IPS-11a (cell line): Measurements from ENCODE around the gene ZNF738.
A peak's percentile ranks its signal among the peaks of the same experiment; 100 is the strongest.
"Not testable (repeated sequence)": the region's sequence is repeated elsewhere in the genome, so short reads cannot be mapped to it uniquely, and the experiment has no call there.

Experiments
- H3K4me3 ChIP-seq: one replicate; pipeline ENCODE4 v1.5.1; 2013; ENCODE audit warnings: low read depth, low read length, control low read depth

The ZNF738 gene

GRCh38 chr19:21358768-21359451 lies at the start of gene ZNF738:
Gene ZNF738 (plus strand): TSS chr19:21359000. CDS start chr19:21359141, 141 bp downstream.
- H3K4me3 ChIP-seq = peak within 1 kb of the TSS; percentile 92

GRCh38 chr19:21312807-21313206 lies 46.0 kb upstream of the ZNF738 start:
- not testable (repeated sequence) for H3K4me3 ChIP-seq

GRCh38 chr19:21314676-21315075 lies 44.1 kb upstream of the ZNF738 start:
- H3K4me3 ChIP-seq = no peak overlapping the region

GRCh38 chr19:21317821-21318220 lies 41.0 kb upstream of the ZNF738 start:
- H3K4me3 ChIP-seq = no peak overlapping the region

- H3K4me3 ChIP-seq = no peak overlapping the region
These were observed 37.7 kb upstream of the ZNF738 start for GRCh38 chr19:21321134-21321533.

GRCh38 chr19:21321996-21322395 lies 36.8 kb upstream of the ZNF738 start:
- H3K4me3 ChIP-seq = no peak overlapping the region

- H3K4me3 ChIP-seq = no peak overlapping the region
These were observed 36.3 kb upstream of the ZNF738 start for GRCh38 chr19:21322528-21322927.

GRCh38 chr19:21323000-21323399 lies 35.8 kb upstream of the ZNF738 start:
- no peak overlapping the region for H3K4me3 ChIP-seq

GRCh38 chr19:21326169-21326568 lies 32.6 kb upstream of the ZNF738 start:
- no peak overlapping the region for H3K4me3 ChIP-seq

- peak overlapping the region; percentile 97 for H3K4me3 ChIP-seq
These were observed 30.4 kb upstream of the ZNF738 start for GRCh38 chr19:21328406-21328805.

GRCh38 chr19:21328885-21329605 lies 29.8 kb upstream of the ZNF738 start, which contains the start of gene ZNF708:
Gene ZNF708 (minus strand): TSS chr19:21329410. CDS start chr19:21329212, 198 bp downstream.
- peak within 1 kb of the TSS; percentile 97 for H3K4me3 ChIP-seq

GRCh38 chr19:21335721-21336120 lies 23.1 kb upstream of the ZNF738 start:
- H3K4me3 ChIP-seq = no peak overlapping the region

GRCh38 chr19:21344841-21345240 lies 14.0 kb upstream of the ZNF738 start:
- not testable (repeated sequence) for H3K4me3 ChIP-seq

- no peak overlapping the region for H3K4me3 ChIP-seq
These were observed 6.0 kb upstream of the ZNF738 start for GRCh38 chr19:21352830-21353229.

GRCh38 chr19:21362291-21362690 lies 3.5 kb downstream of the ZNF738 start:
- no peak overlapping the region for H3K4me3 ChIP-seq

GRCh38 chr19:21383980-21384582 lies 25.3 kb downstream of the ZNF738 start:
- no peak overlapping the region for H3K4me3 ChIP-seq

GRCh38 chr19:21396121-21396520 lies 37.3 kb downstream of the ZNF738 start:
- H3K4me3 ChIP-seq = no peak overlapping the region

- peak within 1 kb of the TSS; percentile 92 for H3K4me3 ChIP-seq
These were observed 38.2 kb downstream of the ZNF738 start, which contains the start of gene ZNF493 for GRCh38 chr19:21396893-21397572. Gene ZNF493 (plus strand): TSS chr19:21397133. CDS start chr19:21397238, 105 bp downstream.

GRCh38 chr19:21398851-21399250 lies 40.1 kb downstream of the ZNF738 start:
- no peak overlapping the region for H3K4me3 ChIP-seq

- no peak overlapping the region for H3K4me3 ChIP-seq
These were observed 43.6 kb downstream of the ZNF738 start for GRCh38 chr19:21402303-21402985.

GRCh38 chr19:21410166-21410565 lies 51.4 kb downstream of the ZNF738 start:
- no peak overlapping the region for H3K4me3 ChIP-seq
